ENCODE measurements around the gene ITGA2B. TPM values are rescaled to one million over a fixed set of nuclear protein-coding genes. Genes with fewer than 3 reads are reported as not detected.
"Not testable (repeated sequence)": the region's sequence is repeated elsewhere in the genome, so short reads cannot be mapped to it uniquely, and the experiment has no call there.

ITGA2B gene
- total RNA-seq, 1 experiment from 2014 or later, result 0.36 TPM

DNA sequence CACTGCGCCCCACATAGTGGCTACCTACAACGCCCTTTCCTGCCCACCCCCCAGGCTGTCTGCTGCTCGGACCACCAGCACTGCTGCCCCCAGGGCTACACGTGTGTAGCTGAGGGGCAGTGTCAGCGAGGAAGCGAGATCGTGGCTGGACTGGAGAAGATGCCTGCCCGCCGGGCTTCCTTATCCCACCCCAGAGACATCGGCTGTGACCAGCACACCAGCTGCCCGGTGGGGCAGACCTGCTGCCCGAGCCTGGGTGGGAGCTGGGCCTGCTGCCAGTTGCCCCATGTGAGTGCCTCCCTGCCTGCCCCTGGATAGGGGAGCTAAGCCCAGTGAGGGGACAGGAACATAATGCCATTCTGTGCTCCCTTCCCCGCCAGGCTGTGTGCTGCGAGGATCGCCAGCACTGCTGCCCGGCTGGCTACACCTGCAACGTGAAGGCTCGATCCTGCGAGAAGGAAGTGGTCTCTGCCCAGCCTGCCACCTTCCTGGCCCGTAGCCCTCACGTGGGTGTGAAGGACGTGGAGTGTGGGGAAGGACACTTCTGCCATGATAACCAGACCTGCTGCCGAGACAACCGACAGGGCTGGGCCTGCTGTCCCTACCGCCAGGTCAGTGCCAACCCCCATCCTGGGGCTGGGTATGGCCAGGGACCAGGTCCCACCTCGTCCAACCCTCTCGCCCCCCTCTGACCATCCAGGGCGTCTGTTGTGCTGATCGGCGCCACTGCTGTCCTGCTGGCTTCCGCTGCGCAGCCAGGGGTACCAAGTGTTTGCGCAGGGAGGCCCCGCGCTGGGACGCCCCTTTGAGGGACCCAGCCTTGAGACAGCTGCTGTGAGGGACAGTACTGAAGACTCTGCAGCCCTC lies 37.3 kb downstream of the ITGA2B start:
- DNase-seq (ENCODE audit: low read depth), result no peak

DNA sequence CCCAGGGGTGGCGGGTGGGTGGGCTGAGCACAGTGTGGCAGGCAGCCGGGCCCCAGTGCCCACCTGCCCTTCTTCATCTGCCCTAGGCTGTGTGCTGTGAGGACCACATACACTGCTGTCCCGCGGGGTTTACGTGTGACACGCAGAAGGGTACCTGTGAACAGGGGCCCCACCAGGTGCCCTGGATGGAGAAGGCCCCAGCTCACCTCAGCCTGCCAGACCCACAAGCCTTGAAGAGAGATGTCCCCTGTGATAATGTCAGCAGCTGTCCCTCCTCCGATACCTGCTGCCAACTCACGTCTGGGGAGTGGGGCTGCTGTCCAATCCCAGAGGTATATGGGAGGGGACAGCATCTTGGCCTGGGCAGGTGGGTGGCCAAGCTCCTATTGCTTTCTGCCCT lies 38.0 kb downstream of the ITGA2B start:
- DNase-seq (ENCODE audit: low read depth), result no peak

DNA sequence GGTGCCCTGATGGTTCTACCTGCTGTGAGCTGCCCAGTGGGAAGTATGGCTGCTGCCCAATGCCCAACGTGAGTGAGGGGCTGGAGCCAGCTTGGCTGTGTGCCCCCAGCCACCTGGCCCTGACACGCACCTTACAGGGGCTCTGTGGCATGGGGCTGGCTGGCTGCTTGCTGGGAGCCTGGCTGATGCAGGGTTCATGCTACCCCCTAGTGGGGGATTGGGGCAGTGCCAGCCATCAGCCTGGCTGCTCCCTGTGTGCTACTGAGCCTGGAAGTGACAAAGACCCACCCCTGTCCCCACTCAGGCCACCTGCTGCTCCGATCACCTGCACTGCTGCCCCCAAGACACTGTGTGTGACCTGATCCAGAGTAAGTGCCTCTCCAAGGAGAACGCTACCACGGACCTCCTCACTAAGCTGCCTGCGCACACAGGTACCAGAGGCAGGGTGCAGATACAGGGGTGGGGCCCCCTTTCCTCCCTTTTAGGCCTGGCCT lies 38.7 kb downstream of the ITGA2B start:
- peak; percentile 46 for DNase-seq (ENCODE audit: low read depth)

DNA sequence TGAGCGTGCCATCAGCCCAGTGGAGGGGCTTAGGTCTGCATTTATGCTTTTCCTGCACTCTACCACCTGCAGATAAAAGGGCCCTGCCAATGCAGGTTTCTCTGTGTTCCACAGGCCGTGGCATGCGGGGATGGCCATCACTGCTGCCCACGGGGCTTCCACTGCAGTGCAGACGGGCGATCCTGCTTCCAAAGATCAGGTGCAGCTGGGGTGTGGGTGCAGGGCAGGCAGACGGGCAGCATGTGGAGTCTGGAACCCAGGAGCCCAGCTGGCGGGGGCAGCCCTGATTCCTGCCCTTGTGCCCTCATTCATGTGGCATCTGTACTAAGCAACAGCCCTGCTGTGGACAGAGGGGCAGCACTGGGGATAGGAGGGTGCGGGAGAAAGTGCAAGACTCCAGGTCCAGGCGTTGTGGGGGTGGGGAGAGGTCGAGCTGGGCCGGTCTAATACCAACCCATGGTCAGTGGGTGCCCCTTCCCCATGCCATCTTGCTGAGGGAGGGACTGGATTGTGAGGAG lies 39.8 kb downstream of the ITGA2B start:
- DNase-seq (ENCODE audit: low read depth), result no peak

DNA sequence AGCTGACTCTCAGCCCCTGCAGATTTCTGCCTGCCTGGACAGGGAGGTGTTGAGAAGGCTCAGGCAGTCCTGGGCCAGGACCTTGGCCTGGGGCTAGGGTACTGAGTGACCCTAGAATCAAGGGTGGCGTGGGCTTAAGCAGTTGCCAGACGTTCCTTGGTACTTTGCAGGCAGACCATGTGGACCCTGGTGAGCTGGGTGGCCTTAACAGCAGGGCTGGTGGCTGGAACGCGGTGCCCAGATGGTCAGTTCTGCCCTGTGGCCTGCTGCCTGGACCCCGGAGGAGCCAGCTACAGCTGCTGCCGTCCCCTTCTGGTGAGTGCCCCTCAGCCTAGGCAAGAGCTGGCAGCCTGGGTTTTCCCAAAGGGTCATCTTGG lies 40.5 kb downstream of the ITGA2B start:
- DNase-seq (ENCODE audit: low read depth), result no peak

DNA sequence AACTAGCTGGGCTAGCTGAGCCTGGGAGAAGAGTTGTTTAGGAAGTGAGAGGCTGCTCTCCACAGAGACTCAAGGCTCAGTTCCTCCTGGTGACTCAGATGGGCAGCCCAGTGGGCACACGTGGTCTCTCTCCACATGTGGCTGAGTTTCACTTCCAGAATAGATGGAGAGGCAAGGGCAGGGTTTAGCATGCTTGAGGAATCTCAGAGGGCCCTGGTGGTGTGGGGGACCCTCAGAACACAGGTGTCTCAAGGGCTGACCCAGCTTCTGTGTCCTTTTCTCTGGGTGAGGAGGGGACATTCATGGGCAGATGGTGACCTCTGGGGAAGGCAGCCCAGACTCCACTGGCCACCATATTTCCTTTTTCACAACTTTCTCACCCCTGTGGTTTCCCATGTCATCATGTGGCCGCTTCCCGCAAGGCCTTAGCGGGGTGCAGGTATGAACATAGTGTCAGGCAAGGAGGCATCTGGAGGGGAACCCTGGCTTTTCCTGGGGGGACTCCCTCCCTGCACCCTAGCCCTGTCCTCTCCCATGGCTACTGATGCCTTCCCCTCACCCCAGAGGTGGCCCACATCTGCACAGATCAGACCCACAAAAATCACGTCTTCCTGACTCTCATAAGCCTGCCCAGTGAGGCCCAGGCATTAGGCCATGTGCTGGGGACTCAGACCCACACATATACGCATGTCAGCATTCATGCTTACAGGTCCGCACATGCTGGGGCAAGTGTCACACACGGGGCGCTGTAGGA lies 41.0 kb downstream of the ITGA2B start:
- DNase-seq (ENCODE audit: low read depth), result peak; percentile 59

DNA sequence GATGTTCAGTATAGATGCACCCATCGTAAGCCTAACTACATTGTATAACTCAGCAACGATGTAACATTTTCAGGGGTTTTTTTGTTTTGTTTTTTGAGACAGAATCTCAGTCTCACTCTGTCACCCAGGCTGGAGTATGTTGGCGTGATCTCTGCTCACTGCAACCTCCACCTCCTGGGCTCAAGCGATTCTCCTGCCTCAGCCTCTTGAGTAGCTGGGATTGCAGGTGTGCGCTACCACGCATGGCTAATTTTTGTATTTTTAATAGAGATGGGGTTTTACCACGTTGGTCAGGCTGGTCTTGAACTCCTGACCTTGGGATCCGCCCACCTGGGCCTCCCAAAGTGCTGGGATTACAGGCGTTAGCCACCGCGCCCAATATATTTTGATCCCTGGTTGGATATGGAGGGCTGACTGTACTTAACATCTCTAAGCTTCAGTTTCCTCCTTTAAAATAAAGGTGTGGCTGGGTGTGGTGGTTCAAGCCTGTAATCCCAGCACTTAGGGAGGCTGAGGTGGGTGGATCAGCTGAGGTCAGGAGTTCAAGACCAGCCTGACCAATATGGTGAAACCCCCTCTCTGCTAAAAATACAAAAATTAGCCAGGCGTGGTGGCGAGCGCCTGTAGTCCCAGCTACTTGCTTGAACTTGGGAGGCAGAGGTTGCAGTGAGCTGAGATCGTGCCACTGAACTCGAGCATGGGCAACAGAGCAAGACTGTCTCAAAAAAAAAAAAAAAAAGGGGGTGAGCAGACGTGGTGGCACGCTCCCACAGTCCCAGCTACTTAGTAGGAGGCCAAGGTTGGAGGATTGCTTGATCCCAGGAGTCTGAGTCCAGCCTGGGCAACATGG lies 42.0 kb downstream of the ITGA2B start:
- not testable (repeated sequence) for DNase-seq (ENCODE audit: low read depth)

DNA sequence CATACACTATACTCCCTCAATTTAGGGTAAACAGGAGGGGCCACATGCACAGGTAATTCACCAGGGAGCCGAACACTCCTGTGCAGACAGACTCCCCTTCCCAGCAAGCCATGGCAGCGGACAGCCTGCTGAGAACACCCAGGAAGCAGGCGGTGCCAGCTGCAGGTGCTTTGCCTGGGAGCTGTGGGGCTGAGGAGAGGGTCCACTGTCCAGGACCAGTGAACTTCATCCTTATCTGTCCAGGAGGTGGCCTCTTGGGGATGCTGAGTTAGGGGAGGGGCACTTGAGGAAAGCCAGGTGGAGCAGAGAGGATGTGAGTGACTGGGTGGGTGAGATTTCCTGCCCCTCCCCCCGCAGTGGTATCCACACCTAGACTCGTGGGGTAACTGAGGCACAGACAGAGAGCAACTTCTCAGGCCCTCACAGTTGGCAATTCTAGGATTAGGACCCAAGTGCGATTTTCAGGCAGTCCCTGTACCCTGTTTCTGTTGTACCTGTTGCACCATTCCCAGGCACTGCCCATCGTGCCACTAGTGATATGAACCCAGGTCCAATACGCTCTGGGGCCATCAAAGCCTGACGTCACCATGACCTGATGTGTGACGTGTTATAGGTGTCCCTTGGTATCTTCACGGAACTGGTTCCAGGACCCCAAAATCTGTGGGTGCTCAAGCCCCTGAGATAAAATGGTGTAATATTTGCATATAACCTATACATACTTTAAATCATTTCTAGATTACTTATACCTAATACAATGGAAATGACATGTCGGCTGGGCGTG lies 43.2 kb downstream of the ITGA2B start:
- no peak for DNase-seq (ENCODE audit: low read depth)

DNA sequence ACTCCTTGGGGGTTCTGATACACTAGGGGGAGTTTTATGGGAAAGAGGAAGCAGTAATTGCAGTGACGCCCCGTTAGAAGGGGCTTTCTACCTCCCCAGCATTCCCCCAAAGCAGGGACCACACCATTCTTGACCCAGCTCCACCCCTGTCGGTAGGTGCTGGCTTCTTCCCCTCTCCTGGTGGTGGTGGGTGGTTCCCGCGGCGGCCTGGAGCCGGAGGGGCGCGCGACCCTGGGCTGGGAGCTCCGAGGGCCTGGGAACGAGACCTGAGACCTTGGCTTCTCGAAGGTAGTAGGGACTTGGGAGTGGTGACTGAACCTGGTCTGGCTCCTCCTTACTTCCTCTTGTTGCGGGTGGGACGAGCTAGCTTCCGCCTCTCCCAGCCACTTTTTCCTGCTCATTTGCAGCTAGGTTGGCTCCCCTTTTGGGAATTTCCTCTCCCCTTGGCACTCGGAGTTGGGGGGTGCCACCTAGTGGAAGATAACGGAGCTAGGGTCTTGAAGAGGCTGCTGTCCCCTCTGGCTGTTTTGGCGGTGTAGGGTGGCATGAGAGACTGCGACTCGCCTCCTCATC lies 43.9 kb downstream of the ITGA2B start:
- DNase-seq (ENCODE audit: low read depth), result peak; percentile 69

DNA sequence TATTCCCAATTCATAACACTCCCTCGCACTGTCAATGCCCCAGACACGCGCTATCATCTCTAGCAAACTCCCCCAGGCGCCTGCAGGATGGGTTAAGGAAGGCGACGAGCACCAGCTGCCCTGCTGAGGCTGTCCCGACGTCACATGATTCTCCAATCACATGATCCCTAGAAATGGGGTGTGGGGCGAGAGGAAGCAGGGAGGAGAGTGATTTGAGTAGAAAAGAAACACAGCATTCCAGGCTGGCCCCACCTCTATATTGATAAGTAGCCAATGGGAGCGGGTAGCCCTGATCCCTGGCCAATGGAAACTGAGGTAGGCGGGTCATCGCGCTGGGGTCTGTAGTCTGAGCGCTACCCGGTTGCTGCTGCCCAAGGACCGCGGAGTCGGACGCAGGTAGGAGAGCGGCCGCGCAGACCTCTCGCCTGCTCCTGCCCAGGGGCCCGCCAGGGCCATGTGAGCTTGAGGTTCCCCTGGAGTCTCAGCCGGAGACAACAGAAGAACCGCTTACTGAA lies 44.5 kb downstream of the ITGA2B start, which contains the start of gene GRN:
Gene GRN (plus strand): TSS at position 364 of the 515 bp plus-strand sequence. CDS start 3,863 bp downstream, outside the sequence.
- DNase-seq (ENCODE audit: low read depth), result peak; percentile 98

DNA sequence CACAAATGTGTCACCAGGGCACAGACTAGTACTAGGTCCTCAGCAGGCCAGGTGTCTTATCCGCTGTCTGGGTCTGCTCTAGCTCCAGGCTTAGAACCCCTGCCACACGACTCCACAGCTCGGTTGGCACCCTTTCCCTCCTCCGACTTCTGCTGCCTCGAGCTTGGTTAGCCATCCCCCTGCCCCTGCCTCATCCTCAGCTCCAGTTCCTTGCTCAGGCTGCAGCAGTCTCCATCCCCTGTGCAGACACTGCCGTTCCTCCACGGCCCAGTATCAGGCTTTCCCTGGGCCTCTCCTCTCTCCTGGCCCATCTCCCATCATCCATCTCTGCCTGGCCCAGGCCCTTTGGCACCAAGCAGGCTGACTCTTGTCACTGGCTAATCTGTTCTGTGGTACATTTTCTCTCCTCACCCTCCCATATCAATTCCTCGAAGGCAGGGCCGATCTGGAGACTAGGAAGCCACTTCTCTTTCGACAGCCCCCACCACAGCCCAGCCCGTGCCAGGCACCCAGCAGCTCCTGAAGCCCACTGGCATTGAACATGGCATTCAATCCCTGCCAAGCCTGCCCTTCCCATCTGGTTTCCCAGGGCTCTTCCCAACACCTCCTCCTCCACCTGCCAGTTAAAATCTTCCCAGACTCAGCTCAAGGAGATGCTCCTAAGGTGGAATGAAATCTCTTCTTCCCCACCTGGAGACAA lies 45.8 kb downstream of the ITGA2B start:
- DNase-seq (ENCODE audit: low read depth), result no peak

DNA sequence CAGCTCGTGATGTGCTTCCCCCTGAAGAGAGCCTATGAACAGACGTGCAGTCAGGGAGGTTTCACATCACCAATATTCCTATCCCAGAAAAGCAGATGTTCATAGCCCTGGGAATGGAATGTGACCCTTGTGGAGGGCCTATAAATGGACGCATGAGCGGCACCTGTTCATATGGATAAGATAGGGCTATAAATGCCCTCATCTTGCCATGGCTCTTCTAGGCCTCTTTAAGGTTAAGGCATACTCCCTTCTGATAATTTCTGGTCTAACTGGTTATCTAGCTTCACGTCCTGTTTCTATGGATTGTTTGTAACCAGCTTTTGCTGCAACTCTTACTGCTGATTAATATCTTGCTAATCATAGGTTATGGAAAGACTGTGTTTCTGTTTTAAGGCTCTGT lies 48.9 kb downstream of the ITGA2B start:
- DNase-seq (ENCODE audit: low read depth), result not testable (repeated sequence)

DNA sequence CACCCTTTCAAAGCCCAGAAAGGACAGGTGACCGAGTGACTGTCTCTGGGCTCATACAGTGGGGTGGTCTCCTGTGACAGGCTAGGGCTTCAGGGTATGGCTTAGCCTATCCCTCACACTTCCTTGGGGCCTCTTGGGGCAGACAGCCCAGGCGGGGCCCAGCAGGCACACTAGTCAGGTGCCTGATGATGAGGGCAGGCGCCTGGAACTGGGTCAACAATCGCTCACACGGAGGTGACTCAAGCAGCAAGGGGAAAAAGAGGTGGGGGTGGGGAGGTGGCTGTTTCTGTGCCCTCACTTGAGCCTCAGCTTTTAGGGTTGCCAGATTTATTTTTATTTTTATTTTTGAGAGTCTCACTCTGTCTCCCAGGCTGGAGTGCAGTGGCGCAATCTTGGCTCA lies 50.7 kb downstream of the ITGA2B start:
- DNase-seq (ENCODE audit: low read depth), result no peak

DNA sequence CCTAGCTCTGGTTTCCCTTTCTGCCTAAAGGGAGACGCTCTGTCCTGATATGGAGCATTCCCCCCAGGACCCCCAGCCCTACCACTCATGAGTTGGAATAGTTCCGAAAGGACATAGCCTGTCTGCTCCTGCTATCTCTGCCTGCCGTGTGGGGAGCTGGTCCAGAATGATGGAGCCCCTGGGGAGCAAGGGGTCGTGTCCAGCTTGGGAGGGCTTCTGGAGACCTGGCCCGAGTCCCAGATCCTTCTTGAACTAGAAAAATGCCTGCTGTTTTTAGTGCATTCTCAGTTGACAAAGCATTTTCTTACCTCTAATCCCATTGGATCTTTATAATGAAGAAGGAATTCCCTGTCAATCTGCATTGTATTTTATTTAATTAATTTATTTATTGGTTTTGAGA lies 53.5 kb downstream of the ITGA2B start:
- DNase-seq (ENCODE audit: low read depth), result no peak

DNA sequence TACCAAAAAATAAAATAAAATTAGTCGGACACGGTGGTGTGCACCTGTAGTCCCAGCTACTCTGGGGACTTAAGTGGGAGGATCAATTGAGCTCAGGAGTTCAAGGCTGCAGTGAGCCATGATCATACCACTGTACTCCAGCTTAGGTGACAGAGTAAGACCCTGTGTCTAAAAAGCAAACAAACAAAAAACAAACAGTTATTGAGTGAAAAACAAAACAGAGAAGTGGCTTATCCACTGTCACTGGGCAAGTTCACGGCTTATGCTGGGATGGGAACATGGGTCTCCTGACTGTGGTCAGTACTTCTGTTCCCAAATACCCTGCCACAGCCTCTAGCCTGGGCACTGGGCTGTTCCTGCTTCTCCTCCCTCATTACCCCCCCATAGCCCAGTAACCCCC lies 53.9 kb downstream of the ITGA2B start:
- no peak for DNase-seq (ENCODE audit: low read depth)

DNA sequence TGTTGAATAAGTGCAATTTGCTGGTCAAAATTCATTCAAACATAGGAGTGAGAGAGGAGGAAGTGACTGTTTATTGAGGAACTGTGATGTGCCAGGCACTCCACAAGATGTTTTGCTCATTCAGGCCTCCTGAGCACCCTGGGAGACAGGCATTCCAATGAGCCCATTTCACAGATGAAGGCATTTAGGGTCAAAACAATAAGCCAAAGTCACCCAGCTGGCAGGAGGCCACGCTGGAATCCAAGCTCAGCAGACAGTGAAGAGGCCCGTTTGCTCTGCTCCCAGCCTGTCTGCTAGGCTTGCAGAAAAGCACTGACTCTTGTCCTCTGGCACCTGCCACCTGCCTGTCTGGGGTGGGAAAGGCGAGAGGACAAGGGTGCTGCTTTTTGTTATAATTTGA lies 54.7 kb downstream of the ITGA2B start:
- no peak for DNase-seq (ENCODE audit: low read depth)

DNA sequence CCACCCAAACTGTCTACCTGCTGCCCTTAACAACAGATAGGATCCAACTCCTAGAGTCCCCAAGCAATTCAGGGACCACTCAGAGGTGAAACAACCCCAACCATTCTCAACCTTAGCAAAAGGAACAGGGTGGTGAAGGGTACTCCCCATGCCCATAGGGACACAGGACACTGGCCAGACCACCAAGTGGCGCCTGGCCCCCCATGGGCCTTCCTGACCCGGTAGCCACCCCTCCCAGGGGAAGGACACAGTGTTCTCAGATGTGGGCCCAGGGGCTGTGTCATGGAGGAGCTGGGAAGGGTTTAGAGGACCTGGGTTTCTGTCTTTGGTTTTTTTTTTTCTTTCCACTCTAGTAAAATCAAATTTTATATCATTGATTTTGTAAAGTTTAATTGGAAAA lies 55.1 kb downstream of the ITGA2B start:
- no peak for DNase-seq (ENCODE audit: low read depth)

DNA sequence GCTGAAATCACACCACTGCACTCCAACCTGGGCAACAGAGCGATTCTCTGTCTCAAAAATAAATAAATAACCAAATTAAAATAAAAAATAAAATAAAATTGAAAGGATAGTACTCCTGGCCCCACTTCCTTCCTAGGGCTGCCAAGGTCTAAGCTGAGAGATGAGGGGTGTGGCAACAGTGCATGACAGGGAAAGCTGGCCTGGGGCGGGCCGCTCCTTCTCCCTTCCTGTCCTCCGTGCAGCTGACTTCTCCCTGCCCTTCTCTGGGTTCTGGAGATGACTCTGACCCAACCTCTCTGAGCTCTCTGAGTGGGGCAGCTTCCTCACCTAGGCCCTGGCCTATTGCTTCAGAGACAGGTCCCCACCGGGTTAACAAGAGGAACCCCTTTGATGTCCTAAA lies 56.1 kb downstream of the ITGA2B start:
- no peak for DNase-seq (ENCODE audit: low read depth)

DNA sequence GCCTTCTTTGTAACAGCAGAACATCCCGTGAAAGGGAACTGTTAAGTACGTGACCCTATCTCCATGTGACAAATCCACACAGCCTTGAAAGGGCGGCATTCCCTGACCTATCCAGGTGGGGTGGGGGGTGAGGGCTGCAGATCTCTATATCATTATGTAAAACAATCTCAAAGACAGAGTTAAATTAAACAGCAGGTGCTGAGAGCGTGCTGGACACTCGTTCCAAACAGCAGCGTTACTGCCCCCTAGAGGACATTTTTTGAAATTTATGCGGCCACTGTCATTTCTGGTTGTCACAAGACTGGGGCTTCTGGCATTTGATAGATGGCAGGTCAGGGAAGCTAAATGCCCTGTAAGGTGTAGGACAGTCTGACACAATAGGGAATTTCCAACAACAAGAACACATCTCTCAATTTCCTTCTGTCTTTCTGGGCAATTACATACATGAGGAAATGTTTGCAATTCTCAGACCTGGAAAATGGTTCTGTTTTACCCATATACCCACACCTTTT lies 58.1 kb downstream of the ITGA2B start:
- peak; percentile 62 for DNase-seq (ENCODE audit: low read depth)
